MM.1S (cell line): ENCODE data around the gene LACTB.
"Not testable (repeated sequence)": the region's sequence is repeated elsewhere in the genome, so short reads cannot be mapped to it uniquely, and the experiment has no call there.

Experiments
- DNase-seq: peaks from one replicate; pipeline ENCODE4 v3.0.0-alpha.2; 2015
- H2AFZ ChIP-seq: fragments of 300-600 bp; sonication (generic); 2 replicates; pipeline ENCODE4 v1.6.0; 2016; ENCODE audit warnings: antibody characterized with exemption, low read length
- H3F3A ChIP-seq: fragments of 300-600 bp; sonication (generic); 2 replicates; pipeline ENCODE4 v1.6.1; 2016; ENCODE audit warnings: mild to moderate bottlenecking, antibody characterized with exemption, low read length, moderate library complexity, mixed read lengths; ENCODE audit not compliant: insufficient read depth
- H3K27ac ChIP-seq: fragments of 300-600 bp; sonication (generic); 2 replicates; pipeline ENCODE4 v1.5.1; 2016; ENCODE audit warnings: mild to moderate bottlenecking, low read length
- H3K27me3 ChIP-seq: fragments of 300-600 bp; sonication (generic); replicated peaks from 2 replicates; pipeline ENCODE4 v1.6.0; 2016; ENCODE audit warnings: low read length; ENCODE audit not compliant: insufficient read depth
- H3K36me3 ChIP-seq: fragments of 300-600 bp; sonication (generic); replicated peaks from 2 replicates; pipeline ENCODE4 v1.6.1; 2016; ENCODE audit warnings: mild to moderate bottlenecking, low read length, mixed read lengths; ENCODE audit not compliant: insufficient read depth
- H3K4me1 ChIP-seq: fragments of 300-600 bp; sonication (generic); 2 replicates; pipeline ENCODE4 v1.6.1; 2016; ENCODE audit warnings: low read length, mixed read lengths
- H3K4me2 ChIP-seq: fragments of 300-600 bp; sonication (generic); 2 replicates; pipeline ENCODE4 v1.6.0; 2016; ENCODE audit warnings: low read depth, low read length
- H3K4me3 ChIP-seq: fragments of 300-600 bp; sonication (generic); 2 replicates; pipeline ENCODE4 v1.5.1; 2016; ENCODE audit warnings: low read length, mixed read lengths
- H3K79me2 ChIP-seq: fragments of 300-600 bp; sonication (generic); 2 replicates; pipeline ENCODE4 v1.6.1; 2016; ENCODE audit warnings: mixed run types, low read length, mixed read lengths
- H3K9ac ChIP-seq: fragments of 300-600 bp; sonication (generic); 2 replicates; pipeline ENCODE4 v1.6.1; 2016; ENCODE audit warnings: low read length, mixed read lengths
- H3K9me2 ChIP-seq: fragments of 300-600 bp; sonication (generic); replicated peaks from 2 replicates; pipeline ENCODE4 v1.6.1; 2016; ENCODE audit warnings: mild to moderate bottlenecking, low read length, mixed read lengths; ENCODE audit not compliant: insufficient read depth
- H3K9me3 ChIP-seq: fragments of 300-600 bp; sonication (generic); replicated peaks from 2 replicates; pipeline ENCODE4 v1.6.1; 2016; ENCODE audit warnings: mild to moderate bottlenecking, low read length, mixed read lengths; ENCODE audit not compliant: insufficient read depth
- H4K20me1 ChIP-seq: fragments of 300-600 bp; sonication (generic); 2 replicates; pipeline ENCODE4 v1.6.1; 2016; ENCODE audit warnings: mild to moderate bottlenecking, low read length, moderate library complexity, mixed read lengths; ENCODE audit not compliant: insufficient read depth
- EZH2 ChIP-seq: fragments of 300-600 bp; sonication (generic); optimal IDR thresholded peaks from 2 replicates; pipeline ENCODE3; 2017; ENCODE audit warnings: low read depth, mild to moderate bottlenecking, antibody characterized with exemption, low read length, mixed read lengths
- EZH2phosphoT487 ChIP-seq: fragments of 300-600 bp; sonication (generic); IDR thresholded peaks from 2 replicates; pipeline ENCODE4 v1.6.1; 2018; ENCODE audit warnings: antibody characterized with exemption, low read length
- TF ChIP-seq, protein P1 (sequence below): fragments of 300-600 bp; sonication (generic); IDR thresholded peaks from 2 replicates; pipeline ENCODE4 v1.5.1; 2016; ENCODE audit warnings: antibody characterized with exemption, low read length, mixed read lengths

LACTB gene

DNA sequence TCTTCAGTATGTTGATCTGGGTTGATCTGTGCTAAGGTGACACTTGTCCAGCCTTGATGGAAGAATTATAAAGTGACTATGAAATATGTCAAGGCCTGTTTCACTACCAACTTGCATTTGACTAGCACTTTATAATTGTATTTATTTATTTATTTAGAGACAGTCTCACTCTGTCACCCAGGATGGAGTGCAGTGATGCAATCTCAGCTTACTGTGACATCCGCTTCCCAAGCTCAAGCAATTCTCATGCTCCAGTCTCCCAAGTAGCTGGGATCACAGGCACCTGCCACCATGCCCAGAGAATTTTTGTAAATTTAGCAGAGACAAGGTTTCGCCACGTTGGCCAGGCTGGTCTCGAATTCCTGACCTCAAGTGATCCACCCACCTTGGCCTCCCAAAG, 25.5 kb upstream of the LACTB start:
- TF ChIP-seq EZH2phosphoT487 (no peak), EZH2 (no peak)
- TF ChIP-seq, protein P1, sequence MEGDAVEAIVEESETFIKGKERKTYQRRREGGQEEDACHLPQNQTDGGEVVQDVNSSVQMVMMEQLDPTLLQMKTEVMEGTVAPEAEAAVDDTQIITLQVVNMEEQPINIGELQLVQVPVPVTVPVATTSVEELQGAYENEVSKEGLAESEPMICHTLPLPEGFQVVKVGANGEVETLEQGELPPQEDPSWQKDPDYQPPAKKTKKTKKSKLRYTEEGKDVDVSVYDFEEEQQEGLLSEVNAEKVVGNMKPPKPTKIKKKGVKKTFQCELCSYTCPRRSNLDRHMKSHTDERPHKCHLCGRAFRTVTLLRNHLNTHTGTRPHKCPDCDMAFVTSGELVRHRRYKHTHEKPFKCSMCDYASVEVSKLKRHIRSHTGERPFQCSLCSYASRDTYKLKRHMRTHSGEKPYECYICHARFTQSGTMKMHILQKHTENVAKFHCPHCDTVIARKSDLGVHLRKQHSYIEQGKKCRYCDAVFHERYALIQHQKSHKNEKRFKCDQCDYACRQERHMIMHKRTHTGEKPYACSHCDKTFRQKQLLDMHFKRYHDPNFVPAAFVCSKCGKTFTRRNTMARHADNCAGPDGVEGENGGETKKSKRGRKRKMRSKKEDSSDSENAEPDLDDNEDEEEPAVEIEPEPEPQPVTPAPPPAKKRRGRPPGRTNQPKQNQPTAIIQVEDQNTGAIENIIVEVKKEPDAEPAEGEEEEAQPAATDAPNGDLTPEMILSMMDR = no peak
- no peak for DNase-seq
- H3K9ac ChIP-seq = no peak overlapping the region
- H3K4me1 ChIP-seq = no peaks in the 10 kb centered on the region
- no peaks in the 10 kb centered on the region for H3K9me2 ChIP-seq
- no peaks in the 10 kb centered on the region for H3F3A ChIP-seq
- H3K27ac ChIP-seq = no peak overlapping the region
- no peaks in the 10 kb centered on the region for H3K36me3 ChIP-seq
- no peaks in the 10 kb centered on the region for H4K20me1 ChIP-seq
- no peak overlapping the region for H2AFZ ChIP-seq
- no peaks in the 10 kb centered on the region for H3K79me2 ChIP-seq
- H3K4me2 ChIP-seq = no peak overlapping the region
- no peaks in the 10 kb centered on the region for H3K27me3 ChIP-seq
- H3K4me3 ChIP-seq = no peak overlapping the region
- no peaks in the 10 kb centered on the region for H3K9me3 ChIP-seq

DNA sequence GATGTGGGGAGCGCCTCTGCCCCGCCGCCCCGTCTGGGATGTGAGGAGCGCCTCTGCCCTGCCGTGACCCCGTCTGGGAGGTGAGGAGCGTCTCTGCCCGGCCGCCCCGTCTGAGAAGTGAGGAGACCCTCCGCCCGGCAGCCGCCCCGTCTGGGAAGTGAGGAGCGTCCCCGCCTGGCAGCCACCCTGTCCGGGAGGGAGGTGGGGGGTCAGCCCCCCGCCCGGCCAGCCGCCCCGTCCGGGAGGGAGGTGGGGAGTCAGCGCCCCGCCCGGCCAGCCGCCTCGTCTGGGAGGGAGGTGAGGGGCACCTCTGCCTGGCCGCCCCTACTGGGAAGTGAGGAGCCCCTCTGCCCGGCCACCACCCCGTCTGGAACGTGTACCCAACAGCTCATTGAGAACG, 22.8 kb upstream of the LACTB start:
- H3K27me3 ChIP-seq = not testable (repeated sequence)

DNA sequence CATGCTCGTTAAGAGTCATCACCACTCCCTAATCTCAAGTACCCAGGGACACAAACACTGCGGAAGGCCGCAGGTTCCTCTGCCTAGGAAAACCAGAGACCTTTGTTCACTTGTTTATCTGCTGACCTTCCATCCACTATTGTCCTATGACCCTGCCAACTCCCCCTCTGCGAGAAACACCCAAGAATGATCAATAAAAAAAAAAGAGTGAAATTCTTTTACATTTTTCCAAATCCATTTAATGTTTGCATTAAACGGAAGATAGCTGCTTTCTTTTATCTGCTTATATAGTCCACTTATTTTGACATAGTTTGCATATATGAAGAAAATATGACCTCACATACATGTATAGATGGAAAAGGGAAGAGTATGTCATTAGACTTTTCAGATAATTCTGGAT, 22.1 kb upstream of the LACTB start:
- H4K20me1 ChIP-seq, H3K79me2 ChIP-seq, H3K9ac ChIP-seq, H3K4me1 ChIP-seq, H3K36me3 ChIP-seq, H2AFZ ChIP-seq, H3K27me3 ChIP-seq, H3K9me3 ChIP-seq, H3F3A ChIP-seq, H3K27ac ChIP-seq, DNase-seq, H3K4me3 ChIP-seq, H3K4me2 ChIP-seq, H3K9me2 ChIP-seq: not testable (repeated sequence)

More for the DNA sequence above, 22.8 kb upstream of the LACTB start:
- DNase-seq, H4K20me1 ChIP-seq, H3F3A ChIP-seq, H3K27ac ChIP-seq, H3K4me2 ChIP-seq, H2AFZ ChIP-seq, H3K9me2 ChIP-seq, H3K36me3 ChIP-seq, H3K9ac ChIP-seq, H3K4me3 ChIP-seq, H3K79me2 ChIP-seq, H3K4me1 ChIP-seq, H3K9me3 ChIP-seq: not testable (repeated sequence)

DNA sequence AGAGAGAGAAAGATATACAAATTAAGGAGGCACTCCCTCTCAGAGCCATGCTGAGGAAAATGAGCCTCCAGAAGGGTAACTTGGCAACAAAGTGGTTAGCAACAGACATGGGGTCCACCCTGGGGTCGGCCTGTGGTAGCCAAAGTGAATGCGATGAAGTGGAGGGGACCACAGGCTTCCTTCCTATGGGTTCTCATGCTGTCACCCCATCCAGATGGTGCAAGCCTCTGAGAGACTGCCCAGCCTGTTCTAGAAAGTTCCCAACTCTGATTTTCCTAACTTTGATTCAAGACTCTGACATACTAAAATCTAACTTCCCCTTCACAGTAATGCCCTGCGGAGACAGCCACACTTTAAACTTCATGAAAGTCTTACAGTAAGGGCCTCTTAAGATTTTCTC, 18.2 kb upstream of the LACTB start:
- H3K9me3 ChIP-seq = no peaks in the 10 kb centered on the region
- no peak overlapping the region for H3K4me3 ChIP-seq
- H3K27me3 ChIP-seq = no peaks in the 10 kb centered on the region; the same call in 1 of the 2 replicates
- no peak overlapping the region for H3K9ac ChIP-seq
- H2AFZ ChIP-seq = no peak overlapping the region
- H4K20me1 ChIP-seq = no peaks in the 10 kb centered on the region
- no peak for DNase-seq
- no peaks in the 10 kb centered on the region for H3F3A ChIP-seq
- no peak overlapping the region for H3K27ac ChIP-seq
- no peaks in the 10 kb centered on the region for H3K36me3 ChIP-seq
- H3K4me2 ChIP-seq = no peak overlapping the region
- no peaks in the 10 kb centered on the region for H3K4me1 ChIP-seq
- no peaks in the 10 kb centered on the region for H3K79me2 ChIP-seq
- TF ChIP-seq EZH2 (no peak), EZH2phosphoT487 (no peak)
- TF ChIP-seq, protein P1 = no peak
- H3K9me2 ChIP-seq = no peaks in the 10 kb centered on the region
